ENCODE data around the gene DDX39B.

The DDX39B gene

DNA sequence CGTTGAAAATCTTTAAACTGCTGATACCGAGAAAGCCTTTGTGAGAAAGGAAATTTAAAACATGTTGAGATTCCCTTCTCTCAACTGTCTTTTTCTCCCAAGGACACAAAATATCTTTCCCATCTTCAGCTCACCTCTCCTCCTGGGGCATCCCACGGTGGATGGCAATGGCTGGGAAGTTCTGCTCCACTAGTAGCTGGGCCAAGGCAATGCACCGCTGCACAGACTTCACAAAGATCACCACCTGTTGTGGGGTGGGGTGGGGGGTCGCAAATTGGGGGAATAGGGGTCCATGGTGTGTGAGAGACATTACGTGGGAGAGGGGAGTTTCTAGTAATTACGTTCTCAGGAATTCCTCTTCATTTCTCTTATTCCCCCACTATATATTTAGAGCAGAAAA lies 10.6 kb downstream of the DDX39B start:
- TF ChIP-seq CTCF (IDR thresholded peaks at IDR 0.05; ENCODE audit: insufficient read depth, low read length, poor library complexity, severe bottlenecking), result no peak
- no peak for DNase-seq (ENCODE audit: extremely low read depth, insufficient read length)
- Histone ChIP-seq H3K27me3 (replicated peaks; ENCODE audit: control insufficient read depth, insufficient read depth, low read length) (no peaks in the 10 kb centered on the region), H3K36me3 (ENCODE audit: control insufficient read depth, insufficient read depth, low read length) (peaks cover 40% of the 10 kb centered on the region), H3K4me3 (replicated peaks; ENCODE audit: low read depth, low read length) (no peak overlapping the region)

DNA sequence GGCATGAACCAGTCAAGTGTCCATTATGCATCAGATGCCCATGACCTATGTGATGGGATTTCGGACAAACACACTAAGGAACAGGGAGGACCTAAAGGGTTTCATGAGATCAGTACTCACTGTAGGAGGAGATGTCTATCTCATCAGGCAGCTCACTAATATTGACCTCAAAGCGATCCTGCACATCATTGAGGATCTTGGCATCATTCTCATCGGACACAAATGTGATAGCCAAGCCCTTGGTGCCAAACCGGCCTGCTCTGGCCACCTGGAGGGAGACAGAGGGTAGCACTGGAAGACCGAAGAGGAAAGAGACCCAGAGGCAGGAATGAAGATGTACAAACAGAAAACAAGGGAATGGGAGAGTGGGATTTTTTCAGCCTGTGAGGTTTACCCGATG lies 11.1 kb downstream of the DDX39B start:
- peaks cover 40% of the 10 kb centered on the region for H3K36me3 ChIP-seq (ENCODE audit: control insufficient read depth, insufficient read depth, low read length)
- H3K4me3 ChIP-seq (replicated peaks; ENCODE audit: low read depth, low read length), result no peak overlapping the region
- no peak for DNase-seq (ENCODE audit: extremely low read depth, insufficient read length)
- H3K27me3 ChIP-seq (replicated peaks; ENCODE audit: control insufficient read depth, insufficient read depth, low read length), result no peaks in the 10 kb centered on the region
- TF ChIP-seq CTCF (IDR thresholded peaks at IDR 0.05; ENCODE audit: insufficient read depth, low read length, poor library complexity, severe bottlenecking), result no peak

- TF ChIP-seq CTCF (IDR thresholded peaks at IDR 0.05; ENCODE audit: insufficient read depth, low read length, poor library complexity, severe bottlenecking), result no peak
- Histone ChIP-seq H3K36me3 (ENCODE audit: control insufficient read depth, insufficient read depth, low read length) (peaks cover 31% of the 10 kb centered on the region), H3K27me3 (replicated peaks; ENCODE audit: control insufficient read depth, insufficient read depth, low read length) (no peaks in the 10 kb centered on the region), H3K4me3 (replicated peaks; ENCODE audit: low read depth, low read length) (no peak overlapping the region)
- no peak for DNase-seq (ENCODE audit: extremely low read depth, insufficient read length)
Measured at GRCh38 chr6:31529329-31530150, 12.3 kb downstream of the DDX39B start.

DNA sequence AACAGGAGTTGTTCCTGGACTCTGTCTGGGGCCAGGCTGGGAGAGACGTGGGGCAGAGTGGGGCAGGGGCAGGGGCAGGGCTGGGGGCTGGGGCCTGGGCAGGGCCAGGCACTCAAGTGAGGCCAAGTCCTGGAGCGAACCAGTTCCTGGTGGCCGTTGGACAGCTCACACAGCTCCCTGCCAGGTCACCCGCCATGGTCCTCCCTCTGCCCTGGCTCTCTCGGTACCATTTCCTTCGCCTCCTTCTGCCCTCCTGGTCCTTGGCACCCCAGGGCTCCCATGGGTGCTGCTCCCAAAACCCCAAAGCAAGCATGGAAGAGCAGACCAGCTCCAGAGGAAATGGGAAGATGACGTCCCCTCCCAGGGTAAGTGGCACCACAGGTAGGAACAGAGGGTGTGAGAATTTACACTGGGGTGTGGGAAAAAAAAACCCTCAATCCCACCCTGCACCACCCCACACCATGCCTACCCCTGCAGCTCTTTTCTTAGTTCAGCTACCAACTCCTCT lies 12.9 kb downstream of the DDX39B start, which contains the start of gene MCCD1:
MCCD1 (plus strand) TSS at position 142 of the 508 bp plus-strand sequence; CDS start at position 195, 53 bp downstream.
- DNase-seq (ENCODE audit: extremely low read depth, insufficient read length), result no peak
- TF ChIP-seq CTCF (IDR thresholded peaks at IDR 0.05; ENCODE audit: insufficient read depth, low read length, poor library complexity, severe bottlenecking), result no peak
- Histone ChIP-seq H3K4me3 (replicated peaks; ENCODE audit: low read depth, low read length) (no peak within 1 kb of the TSS), H3K27me3 (replicated peaks; ENCODE audit: control insufficient read depth, insufficient read depth, low read length) (no peaks in the 10 kb centered on the region), H3K36me3 (ENCODE audit: control insufficient read depth, insufficient read depth, low read length) (peaks cover 26% of the 10 kb centered on the region)

DNA sequence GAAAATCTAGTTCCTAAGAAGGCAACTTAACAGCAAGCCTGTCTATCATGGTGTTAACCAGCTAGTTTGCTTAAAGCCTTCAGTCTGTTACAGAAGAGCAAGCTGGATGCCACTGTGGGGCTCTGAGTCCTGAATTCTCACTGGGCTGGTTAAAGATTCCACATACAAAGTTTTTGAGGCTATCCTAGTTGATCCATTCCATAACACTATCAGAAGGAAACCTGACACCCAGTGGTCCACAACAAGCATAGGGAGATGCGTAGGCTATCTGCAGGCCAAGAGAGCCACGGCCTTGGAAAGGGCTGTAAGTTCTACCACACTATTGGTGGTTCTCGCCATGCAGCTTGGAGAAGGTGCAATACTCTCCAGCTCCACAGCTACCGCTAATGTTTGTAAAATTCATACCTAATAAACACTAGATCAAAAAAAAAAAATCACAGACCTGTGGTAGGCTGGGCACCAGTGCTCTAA lies 13.5 kb downstream of the DDX39B start:
- Histone ChIP-seq H3K36me3 (ENCODE audit: control insufficient read depth, insufficient read depth, low read length) (peaks cover 24% of the 10 kb centered on the region), H3K27me3 (replicated peaks; ENCODE audit: control insufficient read depth, insufficient read depth, low read length) (no peaks in the 10 kb centered on the region), H3K4me3 (replicated peaks; ENCODE audit: low read depth, low read length) (no peak overlapping the region)
- DNase-seq (ENCODE audit: extremely low read depth, insufficient read length), result no peak
- TF ChIP-seq CTCF (IDR thresholded peaks at IDR 0.05; ENCODE audit: insufficient read depth, low read length, poor library complexity, severe bottlenecking), result no peak
